Mucosa of stomach (tissue), 1 donor: ENCODE measurements around the gene SH2D5.

Experiments
- H3K27me3 ChIP-seq: one replicate; pipeline ENCODE4 v1.7.0; 2013; ENCODE audit warnings: mild to moderate bottlenecking, low read length; ENCODE audit not compliant: control insufficient read depth, insufficient read depth
- H3K36me3 ChIP-seq: one replicate; pipeline ENCODE4 v1.7.0; 2013; ENCODE audit warnings: low read length; ENCODE audit not compliant: control insufficient read depth, insufficient read depth
- H3K4me1 ChIP-seq: one replicate; pipeline ENCODE4 v1.7.0; 2013; ENCODE audit warnings: mild to moderate bottlenecking, low read length; ENCODE audit not compliant: control insufficient read depth, insufficient read depth
- H3K4me3 ChIP-seq: one replicate; pipeline ENCODE4 v1.7.0; 2013; ENCODE audit warnings: low read length
- H3K9ac ChIP-seq: one replicate; pipeline ENCODE4 v1.7.0; 2013; ENCODE audit warnings: mild to moderate bottlenecking, low read length, moderate library complexity
- H3K9me3 ChIP-seq: one replicate; pipeline ENCODE4 v1.7.0; 2013; ENCODE audit warnings: mild to moderate bottlenecking, low read length, moderate library complexity; ENCODE audit not compliant: control insufficient read depth
- donor health status: Pancreatic carcinoma.

Gene SH2D5

DNA sequence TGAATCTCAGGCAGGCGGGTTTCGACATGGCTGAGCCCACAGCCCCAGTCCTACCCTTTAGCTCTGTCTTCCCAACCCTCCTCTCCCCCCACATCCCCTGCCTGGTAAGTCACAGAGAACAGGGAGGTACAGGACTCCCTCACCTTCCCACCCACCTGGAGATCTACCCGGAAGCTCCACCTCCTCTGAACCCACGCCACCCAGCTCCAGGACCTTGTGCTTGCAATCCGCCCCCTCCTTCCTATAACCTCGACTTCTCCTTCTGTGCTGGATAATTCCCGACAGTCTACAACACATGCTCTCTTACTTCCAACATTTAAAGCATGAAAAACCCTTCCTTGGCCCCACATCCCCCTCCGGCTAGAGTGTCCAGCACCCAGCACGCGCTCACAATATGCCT is 37.0 kb downstream of the SH2D5 start:
- H3K36me3 ChIP-seq, result no peaks in the 10 kb centered on the region

DNA sequence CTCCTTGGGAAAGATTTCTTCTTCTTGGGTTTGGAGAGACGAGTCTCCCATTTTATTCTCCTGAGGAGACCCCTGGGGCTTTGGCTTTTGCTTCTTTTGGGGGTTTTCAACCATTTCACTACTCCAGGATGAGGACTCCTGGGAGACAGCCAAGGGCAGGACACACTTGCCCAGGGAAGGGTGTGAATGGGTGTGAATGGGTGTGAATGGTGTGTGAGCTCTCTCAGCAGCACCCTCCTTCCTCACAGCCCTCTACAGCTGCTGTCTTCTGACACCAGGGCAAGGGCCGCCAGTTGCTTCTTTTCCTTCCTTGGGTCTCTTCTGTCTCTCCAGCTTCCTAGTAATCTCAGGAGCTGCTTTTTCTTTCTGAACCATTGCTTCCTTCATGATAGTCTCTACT is 38.9 kb downstream of the SH2D5 start:
- Histone ChIP-seq H3K27me3 (peaks cover 8% of the 10 kb centered on the region), H3K4me3 (no peak overlapping the region), H3K4me1 (peaks cover 5% of the 10 kb centered on the region), H3K9ac (no peak overlapping the region), H3K9me3 (no peaks in the 10 kb centered on the region), H3K36me3 (no peaks in the 10 kb centered on the region)

More for the DNA sequence above, 37.0 kb downstream of the SH2D5 start:
- Histone ChIP-seq H3K4me1 (peaks cover 5% of the 10 kb centered on the region), H3K9me3 (no peaks in the 10 kb centered on the region), H3K9ac (no peak overlapping the region), H3K27me3 (peaks cover 8% of the 10 kb centered on the region), H3K4me3 (no peak overlapping the region)

DNA sequence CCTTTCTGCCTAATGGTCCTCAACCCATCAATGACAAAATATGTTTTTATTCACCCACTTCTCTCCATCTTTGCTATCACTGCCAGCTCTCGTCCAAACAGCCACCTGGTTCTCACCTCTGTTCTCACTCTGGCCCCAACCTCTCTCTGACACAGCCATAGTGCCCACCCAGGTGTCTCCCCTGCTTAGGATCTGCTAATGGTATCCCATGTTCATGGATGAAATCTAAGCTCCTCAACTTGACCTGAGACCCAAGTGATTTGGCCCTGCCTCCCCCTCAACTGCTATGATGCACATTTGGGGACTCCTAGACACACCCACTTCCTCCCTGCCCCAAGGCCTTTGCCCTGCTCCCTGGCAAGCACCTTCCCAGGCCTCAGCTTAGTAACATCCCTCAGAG is 40.6 kb downstream of the SH2D5 start:
- peaks cover under 1% of the 10 kb centered on the region for H3K4me1 ChIP-seq
- no peak overlapping the region for H3K4me3 ChIP-seq

DNA sequence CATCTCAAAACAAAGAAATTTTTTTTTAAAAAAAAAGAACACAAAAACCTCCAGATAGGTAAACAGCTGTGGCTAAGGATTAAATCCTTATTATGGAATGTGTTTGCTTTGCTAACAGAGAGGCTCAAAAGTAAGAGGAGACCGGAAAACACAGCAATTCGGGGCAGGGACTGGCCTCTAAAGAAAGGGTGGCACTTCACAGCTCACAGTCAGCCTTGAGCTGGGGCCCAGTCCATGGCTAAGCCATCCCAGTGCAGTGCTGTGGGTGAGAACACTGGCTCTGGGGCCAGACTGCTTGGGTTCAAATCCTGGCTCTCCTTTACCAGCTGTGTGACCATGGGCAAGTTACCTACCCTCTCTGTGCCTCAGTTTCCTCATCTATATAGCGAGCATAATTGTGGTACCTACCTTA is 42.9 kb downstream of the SH2D5 start:
- Histone ChIP-seq H3K4me1 (no peaks in the 10 kb centered on the region), H3K4me3 (no peak overlapping the region), H3K27me3 (no peaks in the 10 kb centered on the region), H3K9me3 (no peaks in the 10 kb centered on the region), H3K9ac (no peak overlapping the region), H3K36me3 (no peaks in the 10 kb centered on the region)

More for the DNA sequence above, 40.6 kb downstream of the SH2D5 start:
- Histone ChIP-seq H3K36me3 (no peaks in the 10 kb centered on the region), H3K27me3 (no peaks in the 10 kb centered on the region), H3K9me3 (no peaks in the 10 kb centered on the region), H3K9ac (no peak overlapping the region)

DNA sequence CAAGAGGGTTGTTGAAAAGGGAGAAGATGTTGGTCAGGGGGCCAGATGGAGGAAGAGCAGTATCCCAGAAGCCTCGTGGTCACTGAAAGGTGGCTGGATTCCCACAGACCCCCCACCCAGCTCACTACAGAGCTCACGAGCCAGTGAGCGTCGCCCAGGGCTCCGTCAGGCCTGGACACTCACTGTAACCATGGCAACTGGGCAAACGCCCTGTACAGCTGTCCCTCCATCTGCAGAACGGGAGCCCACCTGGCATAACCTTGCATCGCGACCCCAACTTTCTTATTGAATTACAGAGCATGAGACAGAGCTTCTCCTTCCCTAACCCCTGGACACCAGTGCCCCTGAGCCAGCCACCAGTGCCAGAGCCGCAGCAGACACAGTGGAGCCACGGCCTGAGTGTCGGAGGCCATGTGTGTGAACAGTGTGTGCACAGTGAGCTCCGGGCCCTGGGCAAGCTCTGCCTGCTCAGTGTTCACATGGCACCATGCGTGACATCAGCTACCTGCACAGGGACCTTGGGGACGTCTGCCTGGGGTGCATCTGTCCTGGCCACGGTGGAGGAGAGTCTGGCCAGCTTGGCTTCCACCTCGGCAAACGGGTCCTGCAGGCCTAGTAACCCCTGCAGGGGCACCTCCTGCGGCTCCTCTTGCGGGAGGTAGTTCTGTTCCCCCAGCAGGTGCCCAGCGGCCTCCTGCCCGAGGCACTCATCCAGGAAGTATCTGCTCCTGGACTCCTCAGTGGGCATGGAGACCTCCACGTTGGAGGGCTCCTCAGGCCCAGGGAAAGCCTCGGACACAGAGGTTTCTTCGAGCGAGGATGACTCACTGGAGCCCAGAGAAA is 45.4 kb downstream of the SH2D5 start:
- Histone ChIP-seq H3K27me3 (no peaks in the 10 kb centered on the region), H3K4me1 (no peaks in the 10 kb centered on the region), H3K9ac (no peak overlapping the region), H3K9me3 (no peaks in the 10 kb centered on the region), H3K36me3 (no peaks in the 10 kb centered on the region), H3K4me3 (no peak overlapping the region)

DNA sequence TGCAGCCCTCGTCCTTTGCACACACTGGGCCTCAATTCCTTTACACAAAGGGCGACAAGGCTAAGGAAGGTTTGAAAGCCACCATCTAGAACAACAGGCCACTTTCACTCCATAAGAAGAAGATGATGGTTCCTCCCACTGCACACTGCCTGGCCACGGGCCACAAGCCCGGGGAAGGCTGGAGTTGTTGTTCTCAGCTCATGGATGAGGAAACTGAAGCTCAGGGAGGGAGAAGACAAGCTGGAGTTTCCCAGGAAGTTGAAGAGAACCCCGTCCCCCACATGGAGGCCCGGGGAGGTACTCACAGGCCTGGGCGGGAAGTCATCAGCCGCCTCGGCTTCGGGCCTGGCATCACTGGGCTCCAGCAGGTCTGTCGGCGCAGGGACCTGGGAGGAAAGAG is 46.8 kb downstream of the SH2D5 start:
- no peak overlapping the region for H3K9ac ChIP-seq
- no peaks in the 10 kb centered on the region for H3K4me1 ChIP-seq
- no peaks in the 10 kb centered on the region for H3K9me3 ChIP-seq
- no peaks in the 10 kb centered on the region for H3K36me3 ChIP-seq
- no peaks in the 10 kb centered on the region for H3K27me3 ChIP-seq
- no peak overlapping the region for H3K4me3 ChIP-seq

DNA sequence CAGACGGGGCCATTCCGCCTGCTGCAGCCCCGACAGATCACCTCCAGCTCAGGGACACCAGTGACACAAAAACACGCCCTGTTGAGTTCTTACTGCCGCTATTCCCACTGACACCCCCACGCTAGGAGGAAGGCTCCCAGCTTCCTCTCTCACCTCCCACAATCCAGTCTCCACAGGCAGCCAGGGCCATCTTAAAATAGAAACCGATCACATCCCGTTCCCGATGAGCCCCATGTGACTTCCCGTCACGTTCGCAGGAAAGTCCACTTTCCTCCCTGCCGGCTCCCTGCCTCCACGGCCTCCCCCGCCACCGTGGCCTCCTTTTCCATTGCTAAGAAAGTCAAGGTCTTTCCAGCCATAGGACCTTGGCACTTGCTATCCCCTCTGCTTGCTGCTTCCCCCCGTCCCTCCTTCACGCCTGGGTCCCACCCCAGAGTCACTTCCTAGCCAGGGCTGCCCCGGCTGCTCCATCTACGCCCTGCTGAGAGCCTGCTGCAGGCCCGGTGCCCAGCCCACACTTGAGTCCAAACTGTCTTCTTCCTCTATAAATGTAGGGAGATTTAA is 47.3 kb downstream of the SH2D5 start:
- Histone ChIP-seq H3K36me3 (no peaks in the 10 kb centered on the region), H3K4me1 (no peaks in the 10 kb centered on the region), H3K9me3 (no peaks in the 10 kb centered on the region), H3K9ac (no peak overlapping the region), H3K4me3 (no peak overlapping the region), H3K27me3 (no peaks in the 10 kb centered on the region)

DNA sequence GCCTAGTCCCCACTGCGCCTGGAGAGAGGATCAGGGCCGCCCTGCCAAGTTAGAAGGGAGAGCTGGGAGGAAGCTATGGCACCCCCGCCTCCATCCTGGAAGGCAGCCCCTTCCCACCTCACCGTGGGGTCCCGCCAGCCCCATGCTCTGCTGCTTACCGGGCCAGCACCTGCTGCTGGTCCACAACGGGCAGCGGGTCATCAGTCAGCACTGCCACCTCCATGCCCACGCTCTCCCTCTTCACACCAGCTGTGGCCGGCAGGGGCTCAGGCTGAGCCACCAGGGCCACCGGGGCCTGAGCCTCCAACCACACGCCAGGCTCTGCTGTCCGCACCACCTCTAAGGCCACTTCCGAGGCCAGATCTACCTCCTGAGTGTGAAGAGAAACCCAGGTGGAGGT is 47.9 kb downstream of the SH2D5 start:
- no peak overlapping the region for H3K9ac ChIP-seq
- no peaks in the 10 kb centered on the region for H3K36me3 ChIP-seq
- no peak overlapping the region for H3K4me3 ChIP-seq
- no peaks in the 10 kb centered on the region for H3K9me3 ChIP-seq
- H3K4me1 ChIP-seq, result no peaks in the 10 kb centered on the region
- no peaks in the 10 kb centered on the region for H3K27me3 ChIP-seq

DNA sequence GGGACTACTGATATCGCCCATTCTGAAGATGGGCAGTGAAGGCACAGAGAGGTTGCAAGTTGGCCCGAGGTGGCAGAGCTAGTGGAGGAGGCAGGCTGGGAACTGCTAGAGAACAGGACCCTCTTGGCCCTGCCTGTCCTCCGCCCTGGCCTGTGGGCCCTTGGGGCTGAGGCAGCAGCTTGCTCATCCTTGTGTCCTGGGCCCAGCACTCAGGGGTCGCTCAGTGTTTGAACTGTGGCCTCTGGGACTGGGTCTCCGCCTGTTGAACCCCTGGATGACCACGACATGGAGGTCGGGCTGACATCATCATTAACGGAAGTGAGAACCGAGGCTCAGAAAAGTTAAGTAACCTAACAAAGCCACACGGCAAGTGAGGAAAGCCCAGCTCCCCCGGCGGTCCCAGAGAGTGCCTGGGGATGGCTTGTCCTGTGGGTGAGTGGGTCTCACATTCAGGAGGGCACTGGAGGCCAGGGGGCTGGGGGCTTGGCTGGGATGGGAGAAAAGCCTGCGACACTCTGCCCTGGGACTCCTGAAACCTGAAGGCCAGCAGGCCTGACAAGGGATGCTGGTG is 48.4 kb downstream of the SH2D5 start:
- Histone ChIP-seq H3K36me3 (no peaks in the 10 kb centered on the region), H3K9me3 (no peaks in the 10 kb centered on the region), H3K27me3 (no peaks in the 10 kb centered on the region), H3K9ac (no peak overlapping the region), H3K4me3 (no peak overlapping the region), H3K4me1 (no peaks in the 10 kb centered on the region)

DNA sequence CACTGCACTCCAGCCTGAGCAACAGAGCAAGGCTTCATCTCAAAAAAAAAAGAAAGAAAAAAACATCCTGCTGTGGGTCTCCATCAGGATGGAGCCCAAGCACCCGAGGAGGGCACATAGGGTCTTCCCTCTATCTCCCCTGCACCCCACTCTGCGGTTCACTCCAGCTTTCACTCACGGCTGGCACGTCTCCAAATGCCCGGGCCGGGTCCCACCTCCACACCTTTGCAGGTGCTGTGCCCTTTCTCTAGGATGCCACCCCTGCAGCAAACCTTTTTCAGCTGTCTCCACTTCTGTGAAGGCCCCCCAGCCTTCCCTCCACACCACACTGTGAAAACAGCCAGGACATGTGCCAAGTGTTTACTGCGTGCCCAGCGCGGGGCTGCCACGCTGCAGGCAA is 48.9 kb downstream of the SH2D5 start:
- H3K9me3 ChIP-seq, result no peaks in the 10 kb centered on the region
- no peaks in the 10 kb centered on the region for H3K36me3 ChIP-seq
- no peak overlapping the region for H3K4me3 ChIP-seq
- H3K27me3 ChIP-seq, result no peaks in the 10 kb centered on the region
- no peak overlapping the region for H3K9ac ChIP-seq
- H3K4me1 ChIP-seq, result no peaks in the 10 kb centered on the region

DNA sequence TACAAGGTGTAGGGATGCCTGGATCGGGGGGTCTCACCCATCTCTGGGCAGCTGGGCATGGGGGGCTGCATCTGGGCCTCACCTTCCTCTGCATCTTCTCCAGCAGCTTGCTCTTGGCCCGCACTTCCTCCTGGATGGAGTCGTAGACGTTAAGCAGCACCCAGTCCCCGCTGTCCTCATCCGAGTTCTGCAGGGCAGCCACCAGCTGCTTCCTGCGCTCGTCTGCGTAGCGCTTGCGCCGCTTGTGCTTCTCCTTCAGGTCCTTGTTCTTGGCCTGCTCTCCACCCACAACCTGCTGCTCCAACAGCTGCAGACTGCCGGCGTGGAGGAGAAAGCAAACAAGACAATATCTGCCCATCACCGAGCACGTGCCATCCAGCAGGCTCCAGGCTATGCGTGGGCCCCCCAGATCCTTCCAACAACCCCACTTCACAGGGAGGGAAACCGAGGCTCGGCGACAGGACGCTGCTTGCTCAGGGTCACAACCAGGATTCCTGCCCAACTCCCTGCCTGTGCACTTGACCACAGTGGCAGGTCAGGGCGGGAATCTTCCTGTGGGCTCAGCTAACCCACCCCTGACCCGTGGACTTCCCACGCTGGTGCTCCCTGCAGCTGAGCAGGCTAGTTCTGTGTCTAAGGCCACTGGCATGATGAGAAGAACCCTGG is 49.8 kb downstream of the SH2D5 start:
- Histone ChIP-seq H3K36me3 (no peaks in the 10 kb centered on the region), H3K9ac (no peak overlapping the region), H3K4me3 (no peak overlapping the region), H3K27me3 (no peaks in the 10 kb centered on the region), H3K4me1 (no peaks in the 10 kb centered on the region), H3K9me3 (no peaks in the 10 kb centered on the region)

DNA sequence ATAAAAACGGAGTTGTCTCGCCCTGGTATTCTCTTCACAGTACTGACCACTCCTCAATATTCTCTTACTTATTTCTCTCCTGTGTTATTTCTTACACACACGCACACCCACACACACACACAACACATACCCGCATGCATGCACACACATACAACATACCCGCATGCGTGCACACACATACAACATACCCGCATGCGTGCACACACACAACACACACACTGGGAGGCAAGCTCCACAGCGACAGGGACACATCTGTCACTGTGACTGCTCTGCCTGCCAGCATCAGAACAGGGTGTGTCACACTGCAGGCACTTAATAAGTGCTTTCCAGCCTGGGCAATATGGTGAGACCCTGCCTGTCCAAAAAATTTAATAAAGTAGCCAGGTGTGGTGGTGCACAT is 50.5 kb downstream of the SH2D5 start:
- Histone ChIP-seq H3K9me3 (no peaks in the 10 kb centered on the region), H3K36me3 (no peaks in the 10 kb centered on the region), H3K9ac (no peak overlapping the region), H3K27me3 (no peaks in the 10 kb centered on the region), H3K4me3 (no peak overlapping the region), H3K4me1 (no peaks in the 10 kb centered on the region)
